WTC11 (cell line): Measurements from ENCODE around the gene SVIL.

ENCODE experiments used
- CTCF ChIP-seq: fragments of 200-600 bp; IDR thresholded peaks from 2 replicates; pipeline ENCODE4 v1.8.0; 2022; ENCODE audit warnings: antibody characterized with exemption
- E2F4 ChIP-seq: sonication (generic); formaldehyde crosslinking; IDR thresholded peaks from 2 replicates; pipeline ENCODE4 v1.8.1; 2022; ENCODE audit warnings: low read depth, mild to moderate bottlenecking, moderate library complexity, missing genetic modification reagents, borderline replicate concordance
- FOXK1 ChIP-seq: sonication (generic); formaldehyde crosslinking; IDR thresholded peaks from 2 replicates; pipeline ENCODE4 v1.8.0; 2022; ENCODE audit warnings: mild to moderate bottlenecking, moderate library complexity, missing genetic modification reagents
- SP1 ChIP-seq: sonication (generic); formaldehyde crosslinking; conservative IDR thresholded peaks from 2 replicates; pipeline ENCODE4 v1.8.1; 2022; ENCODE audit warnings: missing genetic modification reagents
- TEAD1 ChIP-seq: sonication (generic); formaldehyde crosslinking; IDR thresholded peaks from 2 replicates; pipeline ENCODE4 v1.8.0; 2022; ENCODE audit warnings: mild to moderate bottlenecking, missing genetic modification reagents
- TEAD4 ChIP-seq: sonication (generic); formaldehyde crosslinking; IDR thresholded peaks from 2 replicates; pipeline ENCODE4 v1.8.0; 2022; ENCODE audit warnings: mild to moderate bottlenecking, missing genetic modification reagents
- USF2 ChIP-seq: sonication (generic); formaldehyde crosslinking; IDR thresholded peaks from 2 replicates; pipeline ENCODE4 v1.8.1; 2023; ENCODE audit warnings: mild to moderate bottlenecking, missing genetic modification reagents, moderate library complexity
- ZNF317 ChIP-seq: sonication (generic); formaldehyde crosslinking; IDR thresholded peaks from 2 replicates; pipeline ENCODE4 v1.8.1; 2023; ENCODE audit warnings: low read depth, mild to moderate bottlenecking, moderate library complexity, missing genetic modification reagents, borderline replicate concordance

- TF ChIP-seq E2F4 (CRISPR knock-in tag) (no peak), CTCF (no peak), USF2 (CRISPR knock-in tag) (no peak), TEAD1 (CRISPR knock-in tag) (no peak), TEAD4 (CRISPR knock-in tag) (no peak), SP1 (no peak), FOXK1 (no peak), ZNF317 (CRISPR knock-in tag) (no peak)
Observed at GRCh38 chr10:29543715-29544114, 91.1 kb downstream of the SVIL start.
